Pancreas (tissue), 10 donors: ENCODE data around the gene STARD4. TPM values are rescaled to one million over a fixed set of nuclear protein-coding genes. Genes with fewer than 3 reads are reported as not detected.

Experiments
- ATAC-seq, 4 donors: fragments of 200-7000 bp; cut with Tn5 transposase; one replicate each; pipeline versions ENCODE4 v1.8.0 to v1.9.1; 2020; ENCODE audit warnings: mild to moderate bottlenecking in 4 of 4, moderate library complexity in 4 of 4
- DNase-seq, 6 donors: peaks; one replicate each; pipeline ENCODE4 v3.0.0-alpha.2; 2020
- FAIRE-seq: peaks from 2 replicates; lab custom pipeline; 2012; peaks lifted over from hg19 to GRCh38; lab: Jason Lieb, UNC
- H3K27ac ChIP-seq, 4 donors: fragments of 200-600 bp; sonication (generic); 1 replicate in 3 of 4; 2 replicates in 1 of 4; pipeline versions ENCODE4 v1.5.0 to v1.8.0; 2020
- H3K27me3 ChIP-seq, 4 donors: fragments of 200-600 bp; one replicate each; pipeline ENCODE4 v1.8.0; 2021
- H3K36me3 ChIP-seq, 3 donors: fragments of 200-600 bp; sonication (generic) in 1 of 3; one replicate each; pipeline versions ENCODE4 v1.5.0 to v1.8.0; 2020 to 2021
- H3K4me1 ChIP-seq, 3 donors: fragments of 200-600 bp; one replicate each; pipeline ENCODE4 v1.8.0; 2021
- H3K4me3 ChIP-seq, 4 donors: fragments of 200-600 bp; sonication (generic) in 2 of 4; one replicate each; pipeline versions ENCODE4 v1.5.0 to v1.8.0; 2020 to 2021
- H3K9me3 ChIP-seq, 4 donors: fragments of 200-600 bp; one replicate each; pipeline ENCODE4 v1.8.0; 2021
- WGBS, 2 donors: extraction: QIAGEN DNeasy Blood & Tissue Kit; methylation state at CpG; one replicate each; pipeline ENCODE4 v1.1.7; 2013; 5-methylcytosine and 5-hydroxymethylcytosine counted together
- intact Hi-C, 3 donors: fragments of 100-400 bp; cut with DNase I; formaldehyde crosslinking; loops; one replicate each; pipeline versions ENCODE4 v1.11.1 to v1.14.2; 2022
- polyA plus RNA-seq, 2 donors: library from polyadenylated mRNA; stranded (reverse); fragments of 200-250 nt; gene quantifications; one replicate each; pipeline ENCODE4 v1.2.3, GENCODE V29; 2013
- total RNA-seq, 6 donors: library from RNA; stranded (reverse); fragmentation: NEBNext Ultra II Directional in 4 of 6; extraction: Animal tissue kit (Norgen Biotek cat#: 25700) in 4 of 6; gene quantifications; one replicate each; pipeline versions ENCODE4 v1.2.1 to v1.2.4, GENCODE V29; 2021 to 2023
- TF ChIP-seq, protein P1 (sequence below), 4 donors: fragments of 200-600 bp; sonication (generic) in 3 of 4; IDR thresholded peaks; one replicate each; pipeline versions ENCODE4 v1.5.0 to v1.8.0; 2021; ENCODE audit warnings: antibody characterized with exemption in 4 of 4
- donor health status: healthy with polysubstance abuse.
- donor health status: DM: no; HTN: no; CAD: no; lungs with moderate emphysema.
- donor health status: DM: no; HTN: no; CAD: no.
- donor health status: control.
- donor health status: control.
- donor health status: Bipolar disorder and iron deficiency.
- donor health status: DM: yes; HTN: yes; CAD: no.
- donor health status: DM: no; HTN: no; CAD: no.
- donor health status: DM: no; HTN: no; CAD: no.
- donor health status: DM: yes; HTN: yes; CAD: no.

The STARD4 gene
- total and polyA plus RNA-seq, 8 donors, result 1.4 to 7.1 (median 3.3) TPM

- ATAC-seq (no peak), FAIRE-seq (no peak), DNase-seq (no peak)
- 84 to 87% methylated on average over 2 of the region's 2 CpGs for WGBS, 2 donors
- no peak overlapping the region for H3K27ac ChIP-seq
- H3K36me3 ChIP-seq, result no peaks in the 10 kb centered on the region
- no peaks in the 10 kb centered on the region for H3K9me3 ChIP-seq
- TF ChIP-seq, protein P1, sequence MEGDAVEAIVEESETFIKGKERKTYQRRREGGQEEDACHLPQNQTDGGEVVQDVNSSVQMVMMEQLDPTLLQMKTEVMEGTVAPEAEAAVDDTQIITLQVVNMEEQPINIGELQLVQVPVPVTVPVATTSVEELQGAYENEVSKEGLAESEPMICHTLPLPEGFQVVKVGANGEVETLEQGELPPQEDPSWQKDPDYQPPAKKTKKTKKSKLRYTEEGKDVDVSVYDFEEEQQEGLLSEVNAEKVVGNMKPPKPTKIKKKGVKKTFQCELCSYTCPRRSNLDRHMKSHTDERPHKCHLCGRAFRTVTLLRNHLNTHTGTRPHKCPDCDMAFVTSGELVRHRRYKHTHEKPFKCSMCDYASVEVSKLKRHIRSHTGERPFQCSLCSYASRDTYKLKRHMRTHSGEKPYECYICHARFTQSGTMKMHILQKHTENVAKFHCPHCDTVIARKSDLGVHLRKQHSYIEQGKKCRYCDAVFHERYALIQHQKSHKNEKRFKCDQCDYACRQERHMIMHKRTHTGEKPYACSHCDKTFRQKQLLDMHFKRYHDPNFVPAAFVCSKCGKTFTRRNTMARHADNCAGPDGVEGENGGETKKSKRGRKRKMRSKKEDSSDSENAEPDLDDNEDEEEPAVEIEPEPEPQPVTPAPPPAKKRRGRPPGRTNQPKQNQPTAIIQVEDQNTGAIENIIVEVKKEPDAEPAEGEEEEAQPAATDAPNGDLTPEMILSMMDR (IDR thresholded peaks at IDR 0.05), result no peak
- no peaks in the 10 kb centered on the region for H3K27me3 ChIP-seq
- H3K4me1 ChIP-seq, result no peaks in the 10 kb centered on the region
- no peak overlapping the region for H3K4me3 ChIP-seq
- intact Hi-C loops, result no loop called here
These were observed 50.4 kb downstream of the STARD4 start for GRCh38 chr5:111461934-111462333.

GRCh38 chr5:111461255-111461671 is 51.1 kb downstream of the STARD4 start:
- DNase-seq (peak in 1 of 6 donors; percentile 18), ATAC-seq (peak in 3 of 4 donors; percentile 79 to 88 (median 84)), FAIRE-seq (no peak)
- 29 to 33% methylated on average over 3 of the region's 3 CpGs for WGBS, 2 donors
- Histone ChIP-seq H3K27ac (no peak overlapping the region), H3K9me3 (no peaks in the 10 kb centered on the region), H3K4me1 (no peaks in the 10 kb centered on the region), H3K36me3 (no peaks in the 10 kb centered on the region), H3K27me3 (no peaks in the 10 kb centered on the region), H3K4me3 (no peak overlapping the region)
- intact Hi-C loops, result no loop called here
- TF ChIP-seq, protein P1 (IDR thresholded peaks at IDR 0.05), result peak in 2 of 4 donors; percentile 21 to 35

GRCh38 chr5:111454776-111455175 is 57.6 kb downstream of the STARD4 start:
- no peak for ATAC-seq
- H3K4me1 ChIP-seq, result peaks cover 0 to 9% (median 0%) of the 10 kb centered on the region in 3 donors
- DNase-seq, result no peak
- TF ChIP-seq, protein P1 (IDR thresholded peaks at IDR 0.05), result no peak
- no peaks in the 10 kb centered on the region for H3K27me3 ChIP-seq
- no peak overlapping the region for H3K4me3 ChIP-seq
- H3K9me3 ChIP-seq, result no peaks in the 10 kb centered on the region
- H3K36me3 ChIP-seq, result no peaks in the 10 kb centered on the region
- intact Hi-C loops, result no loop called here
- no peak for FAIRE-seq
- WGBS, 2 donors, result 44 to 53% methylated on average over 2 of the region's 2 CpGs
- H3K27ac ChIP-seq, result no peak overlapping the region

DNA sequence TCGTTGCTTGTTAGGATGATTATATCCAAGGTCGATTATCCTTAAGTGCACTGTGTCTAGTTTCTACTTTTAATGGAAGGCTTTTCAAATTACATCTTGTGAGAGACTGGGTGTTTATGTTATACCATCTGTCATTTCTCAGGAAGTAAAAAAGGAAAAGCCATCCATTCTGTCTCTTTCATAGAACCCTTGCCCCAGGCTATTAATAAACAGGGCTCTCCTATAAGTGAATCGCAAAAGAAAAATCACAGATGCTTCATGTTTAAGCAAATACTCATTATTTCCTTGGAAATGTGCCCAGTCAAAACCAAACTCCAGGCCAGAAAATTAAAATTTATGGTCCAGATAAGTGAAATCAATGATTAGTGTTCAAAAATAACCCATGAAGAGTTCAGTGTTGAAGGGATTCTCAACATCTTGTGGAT is 58.1 kb downstream of the STARD4 start:
- ATAC-seq, result peak in 2 of 4 donors; percentile 18 to 38
- no peak overlapping the region for H3K27ac ChIP-seq
- H3K4me3 ChIP-seq, result no peak overlapping the region
- no peaks in the 10 kb centered on the region for H3K9me3 ChIP-seq
- no peak for DNase-seq
- 8 to 13% methylated on average over 3 of the region's 3 CpGs for WGBS, 2 donors
- intact Hi-C loops, result no loop called here
- FAIRE-seq, result no peak
- TF ChIP-seq, protein P1 (IDR thresholded peaks at IDR 0.05), result no peak
- H3K4me1 ChIP-seq, result peaks cover 0 to 9% (median 0%) of the 10 kb centered on the region in 3 donors
- H3K36me3 ChIP-seq, result no peaks in the 10 kb centered on the region
- no peaks in the 10 kb centered on the region for H3K27me3 ChIP-seq

- no peaks in the 10 kb centered on the region for H3K27me3 ChIP-seq
- ATAC-seq (peak in 1 of 4 donors; percentile 19), DNase-seq (no peak), FAIRE-seq (no peak)
- H3K4me1 ChIP-seq, result peaks cover 0 to 9% (median 0%) of the 10 kb centered on the region in 3 donors
- H3K4me3 ChIP-seq, result no peak overlapping the region
- TF ChIP-seq, protein P1 (IDR thresholded peaks at IDR 0.05), result no peak
- intact Hi-C loops, result no loop called here
- H3K36me3 ChIP-seq, result no peaks in the 10 kb centered on the region
- H3K27ac ChIP-seq, result no peak overlapping the region
- H3K9me3 ChIP-seq, result no peaks in the 10 kb centered on the region
- WGBS, 2 donors, result 0 to 10% methylated on average over 2 of the region's 2 CpGs
These were observed 58.6 kb downstream of the STARD4 start for GRCh38 chr5:111453747-111454146.
